CD8-positive, alpha-beta memory T cell (primary cell): ENCODE measurements around the gene MMS22L. TPM values are rescaled to one million over a fixed set of nuclear protein-coding genes. Genes with fewer than 3 reads are reported as not detected.

Experiments
- CTCF ChIA-PET: fragments of 350-600 bp; sonication (Branson Sonifier 250); formaldehyde crosslinking; loops from one replicate; lab custom pipeline; 2021; ENCODE audit warnings: antibody characterized with exemption; lab: Charles Lee
- POLR2A ChIA-PET: fragments of 350-600 bp; sonication (Branson Sonifier 250); formaldehyde crosslinking; loops from one replicate; lab custom pipeline; 2021; ENCODE audit warnings: antibody characterized with exemption; lab: Charles Lee
- DNase-seq, 5 donors: peaks; one replicate each; pipeline versions ENCODE4 v3.0.0 to v3.0.0-alpha.2; 2020 to 2022; ENCODE audit warnings: mixed read lengths in 1 of 5
- H3K27ac ChIP-seq: one replicate; pipeline ENCODE4 v1.7.0; 2013; ENCODE audit warnings: low read depth, mild to moderate bottlenecking, low read length, moderate library complexity
- H3K27me3 ChIP-seq: 2 replicates; pipeline ENCODE4 v1.7.0; 2013; ENCODE audit warnings: low read length, mild to moderate bottlenecking; ENCODE audit not compliant: insufficient read depth, poor library complexity, severe bottlenecking
- H3K36me3 ChIP-seq: 2 replicates; pipeline ENCODE4 v1.7.0; 2013; ENCODE audit warnings: mild to moderate bottlenecking, low read length, moderate library complexity; ENCODE audit not compliant: insufficient read depth
- H3K4me1 ChIP-seq: 2 replicates; pipeline ENCODE4 v1.7.0; 2013; ENCODE audit warnings: mild to moderate bottlenecking, low read length, moderate library complexity; ENCODE audit not compliant: insufficient read depth
- H3K4me3 ChIP-seq: 2 replicates; pipeline ENCODE4 v1.7.0; 2013; ENCODE audit warnings: mild to moderate bottlenecking, low read length
- H3K9me3 ChIP-seq: 2 replicates; pipeline ENCODE4 v1.7.0; 2013; ENCODE audit warnings: mild to moderate bottlenecking, low read length
- H3K27ac Mint-ChIP-seq, 8 donors: one replicate each; pipeline ENCODE4 v1.8.0; 2020 to 2021; ENCODE audit warnings: mixed read lengths in 8 of 8, mild to moderate bottlenecking in 6 of 8, inconsistent platforms in 3 of 8, moderate library complexity in 3 of 8
- H3K27me3 Mint-ChIP-seq, 2 donors: one replicate each; pipeline ENCODE4 v1.8.0; 2020 to 2021; ENCODE audit warnings: mixed read lengths in 2 of 2, mild to moderate bottlenecking in 1 of 2, moderate library complexity in 1 of 2
- H3K36me3 Mint-ChIP-seq, 3 donors: one replicate each; pipeline ENCODE4 v1.8.0; 2020 to 2021; ENCODE audit warnings: mixed read lengths in 3 of 3, inconsistent platforms in 1 of 3, mild to moderate bottlenecking in 1 of 3
- H3K4me1 Mint-ChIP-seq, 3 donors: one replicate each; pipeline ENCODE4 v1.8.0; 2020 to 2021; ENCODE audit warnings: mixed read lengths in 3 of 3, inconsistent platforms in 1 of 3, mild to moderate bottlenecking in 1 of 3
- H3K4me3 Mint-ChIP-seq, 7 donors: one replicate each; pipeline ENCODE4 v1.8.0; 2020 to 2021; ENCODE audit warnings: mixed read lengths in 7 of 7, mild to moderate bottlenecking in 6 of 7, moderate library complexity in 4 of 7, inconsistent platforms in 2 of 7
- H3K9me3 Mint-ChIP-seq, 5 donors: one replicate each; pipeline ENCODE4 v1.8.0; 2020 to 2022; ENCODE audit warnings: mixed read lengths in 5 of 5, mild to moderate bottlenecking in 3 of 5, moderate library complexity in 2 of 5, inconsistent platforms in 1 of 5
- polyA plus RNA-seq: library from polyadenylated mRNA; unstranded; fragments of 300-500 nt; fragmentation: Illumina TruSeq; gene quantifications from one replicate; pipeline ENCODE4 v1.2.3, GENCODE V29; 2021
- total RNA-seq, 2 experiments: library from RNA; stranded (reverse); gene quantifications; one replicate each; pipeline ENCODE4 v1.2.3, GENCODE V29; 2021

The MMS22L gene
- total and polyA plus RNA-seq, 3 experiments from 2014 or later = 2.5 to 32.0 (median 30.9) TPM

GRCh38 chr6:97189767-97190166, 93.2 kb downstream of the MMS22L start:
- H3K4me3 ChIP-seq = no peak overlapping the region
- no peaks in the 10 kb centered on the region for H3K9me3 ChIP-seq
- no peaks in the 10 kb centered on the region for H3K27me3 Mint-ChIP-seq
- DNase-seq = no peak
- no peaks in the 10 kb centered on the region for H3K27me3 ChIP-seq
- H3K4me3 Mint-ChIP-seq = no peak overlapping the region
- H3K4me1 Mint-ChIP-seq = no peaks in the 10 kb centered on the region
- ChIA-PET CTCF (interaction anchor here (1.4 kb wide), 1 partner anchor 205 kb away, joined by 5 read pairs; no protein-coding TSS in a partner anchor), POLR2A (interaction anchor here (0.6 kb wide), 1 partner anchor 25 kb away, joined by 3 read pairs; no protein-coding TSS in a partner anchor)
- no peak overlapping the region for H3K27ac ChIP-seq
- no peaks in the 10 kb centered on the region for H3K9me3 Mint-ChIP-seq
- H3K36me3 Mint-ChIP-seq = peaks cover 3 to 4% (median 4%) of the 10 kb centered on the region in 3 donors
- H3K36me3 ChIP-seq = no peaks in the 10 kb centered on the region
- no peak overlapping the region for H3K27ac Mint-ChIP-seq
- H3K4me1 ChIP-seq = no peaks in the 10 kb centered on the region

GRCh38 chr6:97187951-97188350, 95.1 kb downstream of the MMS22L start:
- no peak overlapping the region for H3K27ac ChIP-seq
- H3K9me3 ChIP-seq = no peaks in the 10 kb centered on the region
- CTCF ChIA-PET = no interaction called here
- no peak overlapping the region for H3K4me3 ChIP-seq
- H3K27me3 ChIP-seq = no peaks in the 10 kb centered on the region
- no peaks in the 10 kb centered on the region for H3K4me1 ChIP-seq
- POLR2A ChIA-PET = no interaction called here
- Mint-ChIP-seq H3K27me3 (no peaks in the 10 kb centered on the region), H3K36me3 (no peaks in the 10 kb centered on the region), H3K27ac (no peak overlapping the region), H3K9me3 (no peaks in the 10 kb centered on the region), H3K4me1 (no peaks in the 10 kb centered on the region), H3K4me3 (no peak overlapping the region)
- no peak for DNase-seq
- H3K36me3 ChIP-seq = no peaks in the 10 kb centered on the region

- no peaks in the 10 kb centered on the region for H3K4me1 Mint-ChIP-seq
- POLR2A ChIA-PET = no interaction called here
Observed at GRCh38 chr6:97186416-97186999, 96.5 kb downstream of the MMS22L start.

GRCh38 chr6:97177905-97178304, 105.1 kb downstream of the MMS22L start:
- no peak overlapping the region for H3K4me3 Mint-ChIP-seq
- POLR2A ChIA-PET = no interaction called here
- no peaks in the 10 kb centered on the region for H3K9me3 Mint-ChIP-seq
- H3K4me1 ChIP-seq = no peaks in the 10 kb centered on the region
- no peak overlapping the region for H3K27ac ChIP-seq
- no peaks in the 10 kb centered on the region for H3K27me3 Mint-ChIP-seq
- no peaks in the 10 kb centered on the region for H3K27me3 ChIP-seq
- H3K9me3 ChIP-seq = no peaks in the 10 kb centered on the region
- peaks cover 4 to 27% (median 13%) of the 10 kb centered on the region in 3 donors for H3K36me3 Mint-ChIP-seq
- H3K36me3 ChIP-seq = no peaks in the 10 kb centered on the region
- no peak overlapping the region for H3K27ac Mint-ChIP-seq
- no peaks in the 10 kb centered on the region for H3K4me1 Mint-ChIP-seq
- CTCF ChIA-PET = no interaction called here
- DNase-seq = no peak
- no peak overlapping the region for H3K4me3 ChIP-seq

More at GRCh38 chr6:97186416-97186999, 96.5 kb downstream of the MMS22L start:
- H3K9me3 Mint-ChIP-seq = no peaks in the 10 kb centered on the region
- H3K27me3 Mint-ChIP-seq = no peaks in the 10 kb centered on the region
- H3K4me3 Mint-ChIP-seq = no peak overlapping the region
- H3K36me3 Mint-ChIP-seq = peaks cover 0 to 2% (median 0%) of the 10 kb centered on the region in 3 donors
- Histone ChIP-seq H3K9me3 (no peaks in the 10 kb centered on the region), H3K27ac (no peak overlapping the region), H3K4me1 (no peaks in the 10 kb centered on the region), H3K27me3 (no peaks in the 10 kb centered on the region), H3K4me3 (no peak overlapping the region), H3K36me3 (no peaks in the 10 kb centered on the region)
- no peak overlapping the region for H3K27ac Mint-ChIP-seq
- peak; percentile 37 to 66 (median 45) for DNase-seq
- CTCF ChIA-PET = interaction anchor here (0.7 to 1.6 kb wide), 8 partner anchors 13 to 1657 kb away, joined by 3 to 5 read pairs (median 3); no protein-coding TSS in a partner anchor

- H3K27ac Mint-ChIP-seq = no peak overlapping the region
- DNase-seq = no peak
- H3K27me3 ChIP-seq = no peaks in the 10 kb centered on the region
- peaks cover 7 to 32% (median 18%) of the 10 kb centered on the region in 3 donors for H3K36me3 Mint-ChIP-seq
- no peaks in the 10 kb centered on the region for H3K4me1 ChIP-seq
- H3K9me3 Mint-ChIP-seq = no peaks in the 10 kb centered on the region
- no peaks in the 10 kb centered on the region for H3K9me3 ChIP-seq
- no peaks in the 10 kb centered on the region for H3K36me3 ChIP-seq
- POLR2A ChIA-PET = no interaction called here
- no peak overlapping the region for H3K27ac ChIP-seq
- no peaks in the 10 kb centered on the region for H3K27me3 Mint-ChIP-seq
- no peak overlapping the region for H3K4me3 Mint-ChIP-seq
- H3K4me1 Mint-ChIP-seq = no peaks in the 10 kb centered on the region
- CTCF ChIA-PET = no interaction called here
- no peak overlapping the region for H3K4me3 ChIP-seq
Observed at GRCh38 chr6:97176468-97176867, 106.5 kb downstream of the MMS22L start.

- ChIA-PET CTCF (no interaction called here), POLR2A (no interaction called here)
- no peak for DNase-seq
- Mint-ChIP-seq H3K27me3 (no peaks in the 10 kb centered on the region), H3K27ac (no peak overlapping the region), H3K4me1 (no peaks in the 10 kb centered on the region), H3K4me3 (no peak overlapping the region), H3K36me3 (peaks cover 7 to 31% (median 18%) of the 10 kb centered on the region in 3 donors), H3K9me3 (no peaks in the 10 kb centered on the region)
- no peaks in the 10 kb centered on the region for H3K4me1 ChIP-seq
- no peaks in the 10 kb centered on the region for H3K27me3 ChIP-seq
- H3K27ac ChIP-seq = no peak overlapping the region
- H3K36me3 ChIP-seq = no peaks in the 10 kb centered on the region
- no peaks in the 10 kb centered on the region for H3K9me3 ChIP-seq
- H3K4me3 ChIP-seq = no peak overlapping the region
Observed at GRCh38 chr6:97175806-97176205, 107.2 kb downstream of the MMS22L start.

GRCh38 chr6:97174471-97174870, 108.5 kb downstream of the MMS22L start:
- peaks cover 12 to 30% (median 18%) of the 10 kb centered on the region in 3 donors for H3K36me3 Mint-ChIP-seq
- no peaks in the 10 kb centered on the region for H3K9me3 Mint-ChIP-seq
- no peaks in the 10 kb centered on the region for H3K27me3 ChIP-seq
- CTCF ChIA-PET = no interaction called here
- POLR2A ChIA-PET = no interaction called here
- DNase-seq = no peak
- no peaks in the 10 kb centered on the region for H3K9me3 ChIP-seq
- no peak overlapping the region for H3K4me3 Mint-ChIP-seq
- no peak overlapping the region for H3K4me3 ChIP-seq
- H3K27ac ChIP-seq = no peak overlapping the region
- no peaks in the 10 kb centered on the region for H3K27me3 Mint-ChIP-seq
- no peaks in the 10 kb centered on the region for H3K36me3 ChIP-seq
- H3K4me1 ChIP-seq = no peaks in the 10 kb centered on the region
- H3K27ac Mint-ChIP-seq = no peak overlapping the region
- H3K4me1 Mint-ChIP-seq = no peaks in the 10 kb centered on the region

GRCh38 chr6:97160280-97160679, 122.7 kb downstream of the MMS22L start:
- Histone ChIP-seq H3K4me3 (no peak overlapping the region), H3K27ac (no peak overlapping the region), H3K9me3 (no peaks in the 10 kb centered on the region), H3K4me1 (no peaks in the 10 kb centered on the region), H3K36me3 (peaks cover 15% of the 10 kb centered on the region), H3K27me3 (no peaks in the 10 kb centered on the region)
- CTCF ChIA-PET = no interaction called here
- peaks cover 11 to 20% (median 15%) of the 10 kb centered on the region in 5 donors for H3K9me3 Mint-ChIP-seq
- no peaks in the 10 kb centered on the region for H3K4me1 Mint-ChIP-seq
- peaks cover 27 to 58% (median 42%) of the 10 kb centered on the region in 3 donors for H3K36me3 Mint-ChIP-seq
- no peak for DNase-seq
- POLR2A ChIA-PET = no interaction called here
- no peak overlapping the region for H3K27ac Mint-ChIP-seq
- no peak overlapping the region for H3K4me3 Mint-ChIP-seq
- no peaks in the 10 kb centered on the region for H3K27me3 Mint-ChIP-seq
